Ovary (tissue), 9 donors: Measurements from ENCODE around the gene SLC47A2. TPM values are rescaled to one million over a fixed set of nuclear protein-coding genes. Genes with fewer than 3 reads are reported as not detected.

Experiments
- DNase-seq, 5 donors: peaks; one replicate each; pipeline ENCODE4 v3.0.0-alpha.2; 2019 to 2020
- H3K27ac ChIP-seq, 2 donors: fragments of 200-600 bp; one replicate each; pipeline versions ENCODE4 v1.5.1 to v1.8.0; 2019 to 2022
- H3K27me3 ChIP-seq: fragments of 200-600 bp; one replicate; pipeline ENCODE4 v1.8.0; 2022
- H3K36me3 ChIP-seq: fragments of 200-600 bp; sonication (generic); one replicate; pipeline ENCODE4 v1.5.1; 2019
- H3K4me1 ChIP-seq: one replicate; pipeline ENCODE4 v1.8.1; 2013; ENCODE audit warnings: mild to moderate bottlenecking, moderate library complexity; ENCODE audit not compliant: insufficient read depth
- H3K4me3 ChIP-seq: fragments of 200-600 bp; sonication (generic); one replicate; pipeline ENCODE4 v1.5.1; 2017
- H3K9me3 ChIP-seq, 2 donors: fragments of 200-600 bp in 1 of 2; sonication (generic) in 1 of 2; one replicate each; pipeline versions ENCODE4 v1.5.1 to v1.8.1; 2013 to 2019; ENCODE audit warnings: mild to moderate bottlenecking in 1 of 2, moderate library complexity in 1 of 2
- EP300 ChIP-seq: sonication (generic); formaldehyde crosslinking; IDR thresholded peaks from one replicate; pipeline ENCODE4 v1.6.1; 2017; ENCODE audit warnings: antibody characterized with exemption
- POLR2A ChIP-seq: fragments of 450-650 bp; IDR thresholded peaks from one replicate; pipeline ENCODE4 v1.6.1; 2017; ENCODE audit warnings: antibody characterized with exemption, mild to moderate bottlenecking, moderate library complexity
- WGBS, 3 donors: extraction: QIAGEN DNeasy Blood & Tissue Kit in 1 of 3; methylation state at CpG; one replicate each; pipeline versions ENCODE4 v1.1.5 to v1.1.7; 2013 to 2017; 5-methylcytosine and 5-hydroxymethylcytosine counted together
- intact Hi-C, 4 donors: fragments of 100-400 bp; cut with DNase I; formaldehyde crosslinking; loops; one replicate each; pipeline versions ENCODE4 v1.11.0 to v1.15.1; 2022 to 2023
- polyA plus RNA-seq, 2 donors: library from polyadenylated mRNA; stranded (reverse); fragments of 200-250 nt in 1 of 2; fragments of 350-450 nt in 1 of 2; fragmentation: Illumina TruSeq in 1 of 2; extraction: RNeasy Lipid Tissue Mini Kit (QIAGEN cat#74804) in 1 of 2; gene quantifications; one replicate each; pipeline ENCODE4 v1.2.3, GENCODE V29; 2013 to 2014
- total RNA-seq, 7 donors: library from RNA; depleted of rRNA in 2 of 7; stranded (reverse); fragments of >200 nt in 2 of 7; fragmentation: NEBNext Ultra II Directional in 3 of 7; extraction: Animal tissue kit (Norgen Biotek cat#: 25700) in 3 of 7; gene quantifications; one replicate each; pipeline versions ENCODE4 v1.1.0 to v1.2.4, GENCODE V29; 2016 to 2023
- TF ChIP-seq, protein P1 (sequence below), 3 donors: fragments of 450-650 bp in 2 of 3; fragments of 200-600 bp in 1 of 3; IDR thresholded peaks; one replicate each; pipeline versions ENCODE4 v1.5.1 to v1.8.0; 2016 to 2022; ENCODE audit warnings: antibody characterized with exemption in 3 of 3, mild to moderate bottlenecking in 1 of 3
- donor health status: DM: no; HTN: no; CAD: no; lungs with moderate emphysema.
- donor health status: DM: no; HTN: no; CAD: no.
- donor health status: Bipolar disorder and iron deficiency.
- donor health status: DM: yes; HTN: yes; CAD: no.
- donor health status: DM: no; HTN: no; CAD: no.
- donor health status: DM: yes; HTN: yes; CAD: no.

The SLC47A2 gene
- total and polyA plus RNA-seq, 9 donors, result 0.87 to 29.4 (median 1.00) TPM; not detected in 6

DNA sequence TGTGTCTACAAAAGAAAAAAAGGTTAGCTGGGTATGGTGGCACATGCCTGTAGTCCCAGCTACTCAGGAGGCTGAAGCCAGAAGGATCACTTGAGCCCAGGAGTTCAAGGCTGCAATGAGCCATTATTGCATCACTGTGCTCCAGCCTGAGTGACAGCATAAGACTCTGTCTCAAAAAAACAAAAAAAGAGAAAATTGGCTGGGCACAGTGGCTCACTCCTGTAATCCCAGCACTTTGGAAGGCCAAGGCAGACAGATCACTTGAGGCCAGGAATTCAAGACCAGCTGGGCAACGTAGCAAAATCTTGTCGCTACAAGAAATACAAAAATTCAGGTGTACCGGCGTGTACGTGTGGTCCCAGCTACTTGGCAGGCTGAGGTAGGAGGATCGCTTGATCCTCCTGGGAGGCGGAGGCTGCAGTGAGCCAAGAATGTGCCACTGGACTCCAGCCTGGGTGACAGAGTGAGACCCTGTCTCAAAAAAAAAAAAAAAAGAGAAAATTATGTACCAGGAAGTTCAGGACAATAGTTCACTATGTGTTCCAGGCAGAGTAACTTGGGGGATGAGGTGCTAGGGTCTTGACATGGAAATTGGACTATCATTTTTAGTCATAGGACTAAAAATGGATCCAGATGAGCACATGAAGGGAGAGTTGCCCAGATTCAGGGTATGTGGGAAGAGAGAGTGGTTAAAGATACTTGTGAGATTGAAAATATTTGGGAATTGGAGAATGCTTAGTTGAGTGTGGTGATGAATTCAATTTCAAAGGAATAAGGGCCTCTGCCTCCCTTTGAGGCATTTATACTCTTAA, 56.8 kb downstream of the SLC47A2 start:
- Histone ChIP-seq H3K36me3 (no peaks in the 10 kb centered on the region), H3K4me3 (no peak overlapping the region), H3K9me3 (no peaks in the 10 kb centered on the region), H3K4me1 (no peaks in the 10 kb centered on the region), H3K27ac (no peak overlapping the region), H3K27me3 (no peaks in the 10 kb centered on the region)
- 95 to 98% (median 97%) methylated on average over 7 of the region's 7 CpGs for WGBS, 3 donors
- no peak for TF ChIP-seq EP300
- TF ChIP-seq POLR2A, result no peak
- TF ChIP-seq, protein P1, sequence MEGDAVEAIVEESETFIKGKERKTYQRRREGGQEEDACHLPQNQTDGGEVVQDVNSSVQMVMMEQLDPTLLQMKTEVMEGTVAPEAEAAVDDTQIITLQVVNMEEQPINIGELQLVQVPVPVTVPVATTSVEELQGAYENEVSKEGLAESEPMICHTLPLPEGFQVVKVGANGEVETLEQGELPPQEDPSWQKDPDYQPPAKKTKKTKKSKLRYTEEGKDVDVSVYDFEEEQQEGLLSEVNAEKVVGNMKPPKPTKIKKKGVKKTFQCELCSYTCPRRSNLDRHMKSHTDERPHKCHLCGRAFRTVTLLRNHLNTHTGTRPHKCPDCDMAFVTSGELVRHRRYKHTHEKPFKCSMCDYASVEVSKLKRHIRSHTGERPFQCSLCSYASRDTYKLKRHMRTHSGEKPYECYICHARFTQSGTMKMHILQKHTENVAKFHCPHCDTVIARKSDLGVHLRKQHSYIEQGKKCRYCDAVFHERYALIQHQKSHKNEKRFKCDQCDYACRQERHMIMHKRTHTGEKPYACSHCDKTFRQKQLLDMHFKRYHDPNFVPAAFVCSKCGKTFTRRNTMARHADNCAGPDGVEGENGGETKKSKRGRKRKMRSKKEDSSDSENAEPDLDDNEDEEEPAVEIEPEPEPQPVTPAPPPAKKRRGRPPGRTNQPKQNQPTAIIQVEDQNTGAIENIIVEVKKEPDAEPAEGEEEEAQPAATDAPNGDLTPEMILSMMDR (IDR thresholded peaks at IDR 0.05), result no peak
- intact Hi-C loops, result loop anchor here in 1 of 4 donors (10.0 kb wide), 2 partner anchors 65 to 125 kb away; partner anchors contain the start of gene SLC47A1
- no peak for DNase-seq

DNA sequence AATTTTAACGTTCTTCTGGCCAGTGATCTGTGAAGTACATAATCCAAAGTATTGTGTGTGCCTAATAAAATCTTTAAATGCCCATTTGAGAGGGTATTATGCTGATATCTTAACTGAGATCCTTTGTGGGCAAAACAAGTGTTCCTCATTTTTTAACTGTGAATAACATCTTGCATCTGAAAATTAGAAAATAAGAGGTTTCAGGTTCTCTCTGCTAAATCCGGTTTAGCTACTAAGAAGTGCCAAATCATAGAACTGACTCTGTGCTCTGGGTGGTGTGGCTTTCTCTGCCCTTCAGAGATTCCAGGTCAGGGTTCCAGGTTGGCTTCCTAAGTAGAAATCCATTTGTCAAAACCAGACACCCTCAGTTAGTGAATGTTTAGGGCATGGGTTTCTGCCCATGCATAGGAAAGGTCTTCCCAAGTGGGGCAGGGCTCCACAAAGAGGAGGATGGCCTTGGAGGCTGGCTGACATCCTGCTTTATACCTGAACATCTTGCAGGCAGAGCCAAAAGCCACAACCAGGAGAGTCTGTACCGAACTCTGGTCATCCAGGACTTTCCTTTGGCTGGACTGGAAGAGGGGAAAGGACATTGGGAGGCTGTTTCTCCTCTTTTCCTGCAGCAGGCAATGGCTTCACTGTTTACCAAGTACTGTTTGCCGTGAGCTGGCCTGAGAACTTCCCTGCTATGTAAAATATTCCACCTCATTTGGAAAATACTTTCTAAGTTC, 59.4 kb downstream of the SLC47A2 start:
- Histone ChIP-seq H3K36me3 (no peaks in the 10 kb centered on the region), H3K27ac (no peak overlapping the region), H3K4me3 (no peak overlapping the region), H3K4me1 (no peaks in the 10 kb centered on the region), H3K27me3 (no peaks in the 10 kb centered on the region), H3K9me3 (no peaks in the 10 kb centered on the region)
- intact Hi-C loops, result loop anchor here in 1 of 4 donors (10.0 kb wide), 1 partner anchor 122 kb away; the partner anchor contains the start of gene SLC47A1
- no peak for DNase-seq
- 59 to 73% (median 72%) methylated on average over 4 of the region's 4 CpGs for WGBS, 3 donors
- TF ChIP-seq POLR2A, result no peak
- TF ChIP-seq, protein P1 (IDR thresholded peaks at IDR 0.05), result no peak
- TF ChIP-seq EP300, result no peak

DNA sequence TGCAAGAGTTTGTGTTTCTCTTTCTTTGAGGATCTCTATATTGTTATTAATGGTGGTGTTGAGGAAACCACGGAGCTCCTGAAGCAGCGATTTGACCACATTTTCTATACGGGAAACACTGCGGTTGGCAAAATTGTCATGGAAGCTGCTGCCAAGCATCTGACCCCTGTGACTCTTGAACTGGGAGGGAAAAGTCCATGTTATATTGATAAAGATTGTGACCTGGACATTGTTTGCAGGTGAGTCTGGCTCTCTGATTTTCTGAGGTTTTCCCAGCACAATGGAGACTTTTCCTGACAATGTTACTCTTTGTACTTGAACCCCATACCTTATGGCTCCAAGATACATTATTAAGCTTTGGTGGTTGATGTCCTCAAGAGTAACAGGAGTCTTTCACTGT, 60.0 kb downstream of the SLC47A2 start:
- Histone ChIP-seq H3K27me3 (no peaks in the 10 kb centered on the region), H3K4me1 (peaks cover 2% of the 10 kb centered on the region), H3K27ac (no peak overlapping the region), H3K36me3 (no peaks in the 10 kb centered on the region), H3K4me3 (no peak overlapping the region), H3K9me3 (no peaks in the 10 kb centered on the region)
- intact Hi-C loops, result loop anchor here in 1 of 4 donors (10.0 kb wide), 1 partner anchor 122 kb away; the partner anchor contains the start of gene SLC47A1
- no peak for DNase-seq
- TF ChIP-seq POLR2A (no peak), EP300 (no peak)
- TF ChIP-seq, protein P1 (IDR thresholded peaks at IDR 0.05), result no peak
- WGBS, 3 donors, result 94 to 95% (median 94%) methylated on average over 4 of the region's 4 CpGs

GRCh38 chr17:19654896-19655295, 61.5 kb downstream of the SLC47A2 start:
- no peaks in the 10 kb centered on the region for H3K36me3 ChIP-seq
- intact Hi-C loops, result loop anchor here in 2 of 4 donors (5.0 to 10.0 kb wide), 2 partner anchors 102 to 120 kb away; partner anchors contain the start of gene SLC47A1 (in 1 of the 2)
- no peaks in the 10 kb centered on the region for H3K9me3 ChIP-seq
- no peaks in the 10 kb centered on the region for H3K27me3 ChIP-seq
- WGBS, 3 donors, result 93 to 97% (median 97%) methylated on average over 4 of the region's 4 CpGs
- H3K4me3 ChIP-seq, result no peak overlapping the region
- H3K27ac ChIP-seq, result no peak overlapping the region
- DNase-seq, result no peak
- H3K4me1 ChIP-seq, result peaks cover 8% of the 10 kb centered on the region
- no peak for TF ChIP-seq EP300
- TF ChIP-seq POLR2A, result no peak
- TF ChIP-seq, protein P1 (IDR thresholded peaks at IDR 0.05), result no peak
